MCF 10A (cell line): Measurements from ENCODE around the gene SUPT6H. TPM values are rescaled to one million over a fixed set of nuclear protein-coding genes. Genes with fewer than 3 reads are reported as not detected.

Experiments used
- BruUV-seq: library from RNA; stranded (reverse); fragments of 400-500 nt; replicated peaks from 2 replicates; lab custom pipeline; 2021; lab: Mats Ljungman, UMichigan
- CTCF ChIA-PET: fragments of 300-600 bp; sonication (Branson Sonifier 250); formaldehyde crosslinking; extraction: SDS; loops from one replicate; lab custom pipeline; 2021; ENCODE audit warnings: antibody characterized with exemption, inconsistent platforms; lab: Yijun Ruan, JAX
- POLR2A ChIA-PET: fragments of 300-600, 350-650 bp; sonication (Branson Sonifier 250); formaldehyde crosslinking; extraction: SDS; loops from one replicate; lab custom pipeline; 2020; ENCODE audit warnings: antibody characterized with exemption, inconsistent platforms; lab: Yijun Ruan, JAX
- DNase-seq: peaks from one replicate; pipeline ENCODE4 v3.0.0-alpha.2; 2018; ENCODE audit not compliant: unreplicated experiment
- H3K27ac Mint-ChIP-seq: one replicate; pipeline ENCODE4 v1.8.0; 2022; ENCODE audit warnings: mild to moderate bottlenecking, low read depth, mixed read lengths; ENCODE audit not compliant: unreplicated experiment
- H3K27me3 Mint-ChIP-seq: one replicate; pipeline ENCODE4 v1.8.0; 2022; ENCODE audit warnings: mixed read lengths; ENCODE audit not compliant: insufficient read depth, unreplicated experiment
- H3K36me3 Mint-ChIP-seq: one replicate; pipeline ENCODE4 v1.8.0; 2022; ENCODE audit warnings: mild to moderate bottlenecking, moderate library complexity, mixed read lengths; ENCODE audit not compliant: insufficient read depth, unreplicated experiment
- H3K4me1 Mint-ChIP-seq: one replicate; pipeline ENCODE4 v1.8.0; 2022; ENCODE audit warnings: mixed read lengths; ENCODE audit not compliant: insufficient read depth, unreplicated experiment
- H3K4me3 Mint-ChIP-seq: one replicate; pipeline ENCODE4 v1.8.0; 2022; ENCODE audit warnings: mild to moderate bottlenecking, moderate library complexity, mixed read lengths; ENCODE audit not compliant: unreplicated experiment
- H3K9me3 Mint-ChIP-seq: one replicate; pipeline ENCODE4 v1.8.0; 2022; ENCODE audit warnings: mixed read lengths; ENCODE audit not compliant: unreplicated experiment
- intact Hi-C: fragments of 100-400 bp; cut with micrococcal nuclease; formaldehyde crosslinking; loops from 2 replicates; pipeline ENCODE4 v1.14.1; 2022
- total RNA-seq: library from RNA; stranded (reverse); gene quantifications from 2 replicates; pipeline ENCODE4 v1.2.3, GENCODE V29; 2022
- TF ChIP-seq, protein P1 (sequence below): fragments of 200-600 bp; IDR thresholded peaks from one replicate; pipeline ENCODE4 v1.8.0; 2022; ENCODE audit warnings: antibody characterized with exemption, mild to moderate bottlenecking; ENCODE audit not compliant: unreplicated experiment

The SUPT6H gene
- total RNA-seq, 1 experiment from 2014 or later: 81.7 TPM

DNA sequence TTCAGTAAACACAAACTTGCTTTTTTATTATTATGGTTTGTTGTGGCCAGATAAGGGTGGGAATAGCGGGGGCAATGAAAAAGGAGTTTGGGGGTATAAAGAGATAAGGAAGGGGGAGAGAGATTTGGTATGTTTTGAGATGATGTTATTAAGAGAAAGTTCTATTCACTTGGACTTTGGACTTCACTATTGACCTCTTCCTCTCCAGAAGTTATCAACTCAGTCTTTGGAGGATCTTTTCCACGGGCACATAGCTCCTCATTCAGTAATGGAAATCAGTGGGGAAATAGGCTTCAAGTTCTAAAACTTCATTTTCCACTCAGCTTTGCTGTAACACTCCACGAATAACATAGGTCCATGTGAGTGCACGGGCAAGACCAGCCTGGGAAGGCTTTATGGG lies 26.5 kb downstream of the SUPT6H start:
- H3K27ac Mint-ChIP-seq: no peak overlapping the region
- POLR2A ChIA-PET: interaction anchor here (0.8 to 1.4 kb wide), 4 partner anchors 26 to 56 kb away, joined by 3 to 4 read pairs (median 4); partner anchors contain the start of genes SDF2 and SUPT6H
- no peaks in the 10 kb centered on the region for H3K27me3 Mint-ChIP-seq
- DNase-seq: no peak
- CTCF ChIA-PET: interaction anchor here (0.6 kb wide), 1 partner anchor 191 kb away, joined by 3 read pairs; no protein-coding TSS in a partner anchor
- H3K4me1 Mint-ChIP-seq: no peaks in the 10 kb centered on the region
- BruUV-seq: no TSS peak
- H3K4me3 Mint-ChIP-seq: no peak overlapping the region
- intact Hi-C loops: no loop called here
- TF ChIP-seq, protein P1, sequence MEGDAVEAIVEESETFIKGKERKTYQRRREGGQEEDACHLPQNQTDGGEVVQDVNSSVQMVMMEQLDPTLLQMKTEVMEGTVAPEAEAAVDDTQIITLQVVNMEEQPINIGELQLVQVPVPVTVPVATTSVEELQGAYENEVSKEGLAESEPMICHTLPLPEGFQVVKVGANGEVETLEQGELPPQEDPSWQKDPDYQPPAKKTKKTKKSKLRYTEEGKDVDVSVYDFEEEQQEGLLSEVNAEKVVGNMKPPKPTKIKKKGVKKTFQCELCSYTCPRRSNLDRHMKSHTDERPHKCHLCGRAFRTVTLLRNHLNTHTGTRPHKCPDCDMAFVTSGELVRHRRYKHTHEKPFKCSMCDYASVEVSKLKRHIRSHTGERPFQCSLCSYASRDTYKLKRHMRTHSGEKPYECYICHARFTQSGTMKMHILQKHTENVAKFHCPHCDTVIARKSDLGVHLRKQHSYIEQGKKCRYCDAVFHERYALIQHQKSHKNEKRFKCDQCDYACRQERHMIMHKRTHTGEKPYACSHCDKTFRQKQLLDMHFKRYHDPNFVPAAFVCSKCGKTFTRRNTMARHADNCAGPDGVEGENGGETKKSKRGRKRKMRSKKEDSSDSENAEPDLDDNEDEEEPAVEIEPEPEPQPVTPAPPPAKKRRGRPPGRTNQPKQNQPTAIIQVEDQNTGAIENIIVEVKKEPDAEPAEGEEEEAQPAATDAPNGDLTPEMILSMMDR: no peak
- H3K36me3 Mint-ChIP-seq: peaks cover 100% of the 10 kb centered on the region
- no peaks in the 10 kb centered on the region for H3K9me3 Mint-ChIP-seq

DNA sequence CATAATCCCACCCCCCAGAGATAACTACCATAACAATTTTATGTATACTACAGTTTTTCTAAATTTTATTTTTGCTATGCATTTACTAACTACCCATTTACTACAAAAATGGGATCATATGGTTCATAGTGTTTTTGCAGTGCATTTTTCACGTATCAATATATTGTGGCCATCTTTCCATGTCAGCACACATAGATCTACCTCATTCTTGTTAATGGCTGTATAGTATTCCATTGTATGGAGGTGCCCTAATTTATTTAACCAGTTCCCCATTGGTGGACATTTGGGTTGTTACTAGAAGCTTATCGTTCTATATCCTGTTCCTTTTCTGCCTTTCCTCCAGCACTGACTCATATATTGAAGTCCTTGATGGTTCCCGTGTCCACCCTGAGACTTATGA lies 27.0 kb downstream of the SUPT6H start:
- TF ChIP-seq, protein P1: no peak
- BruUV-seq: no TSS peak
- H3K27me3 Mint-ChIP-seq: no peaks in the 10 kb centered on the region
- H3K4me1 Mint-ChIP-seq: no peaks in the 10 kb centered on the region
- POLR2A ChIA-PET: interaction anchor here (1.1 to 1.4 kb wide), 2 partner anchors 27 to 28 kb away, joined by 3 to 4 read pairs; partner anchors contain the start of genes SDF2 and SUPT6H
- H3K9me3 Mint-ChIP-seq: no peaks in the 10 kb centered on the region
- no peak for DNase-seq
- intact Hi-C loops: no loop called here
- H3K27ac Mint-ChIP-seq: no peak overlapping the region
- no peak overlapping the region for H3K4me3 Mint-ChIP-seq
- CTCF ChIA-PET: interaction anchor here (0.6 kb wide), 1 partner anchor 190 kb away, joined by 3 read pairs; no protein-coding TSS in a partner anchor
- H3K36me3 Mint-ChIP-seq: peaks cover 100% of the 10 kb centered on the region

DNA sequence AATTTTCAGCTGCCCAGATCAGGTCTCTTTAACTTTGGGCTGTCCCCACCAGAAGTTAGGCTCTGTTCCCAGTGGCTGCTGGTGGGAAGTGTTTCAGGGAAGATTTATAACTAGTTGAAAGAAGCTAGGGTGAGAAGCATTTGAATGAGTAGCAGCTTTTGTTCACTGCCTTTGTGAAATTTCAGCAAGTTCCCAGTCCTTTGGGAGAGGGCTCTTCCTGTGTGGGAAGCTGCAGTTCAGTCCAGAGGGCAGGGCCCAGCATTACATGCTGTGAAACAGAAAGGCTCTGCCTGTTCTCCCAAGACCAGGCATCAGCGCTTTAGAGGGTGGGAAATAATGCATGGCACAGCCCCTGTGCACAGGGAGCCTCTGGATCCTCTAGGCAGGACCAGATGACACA lies 31.9 kb downstream of the SUPT6H start:
- intact Hi-C loops: no loop called here
- TF ChIP-seq, protein P1: no peak
- no peak for DNase-seq
- no peaks in the 10 kb centered on the region for H3K4me1 Mint-ChIP-seq
- H3K36me3 Mint-ChIP-seq: peaks cover 96% of the 10 kb centered on the region
- BruUV-seq: no TSS peak
- H3K4me3 Mint-ChIP-seq: no peak overlapping the region
- no peaks in the 10 kb centered on the region for H3K27me3 Mint-ChIP-seq
- H3K9me3 Mint-ChIP-seq: no peaks in the 10 kb centered on the region
- CTCF ChIA-PET: no interaction called here
- POLR2A ChIA-PET: interaction anchor here (0.6 to 1.7 kb wide), 3 partner anchors 9 to 307 kb away, joined by 3 to 6 read pairs (median 3); no protein-coding TSS in a partner anchor
- no peak overlapping the region for H3K27ac Mint-ChIP-seq

DNA sequence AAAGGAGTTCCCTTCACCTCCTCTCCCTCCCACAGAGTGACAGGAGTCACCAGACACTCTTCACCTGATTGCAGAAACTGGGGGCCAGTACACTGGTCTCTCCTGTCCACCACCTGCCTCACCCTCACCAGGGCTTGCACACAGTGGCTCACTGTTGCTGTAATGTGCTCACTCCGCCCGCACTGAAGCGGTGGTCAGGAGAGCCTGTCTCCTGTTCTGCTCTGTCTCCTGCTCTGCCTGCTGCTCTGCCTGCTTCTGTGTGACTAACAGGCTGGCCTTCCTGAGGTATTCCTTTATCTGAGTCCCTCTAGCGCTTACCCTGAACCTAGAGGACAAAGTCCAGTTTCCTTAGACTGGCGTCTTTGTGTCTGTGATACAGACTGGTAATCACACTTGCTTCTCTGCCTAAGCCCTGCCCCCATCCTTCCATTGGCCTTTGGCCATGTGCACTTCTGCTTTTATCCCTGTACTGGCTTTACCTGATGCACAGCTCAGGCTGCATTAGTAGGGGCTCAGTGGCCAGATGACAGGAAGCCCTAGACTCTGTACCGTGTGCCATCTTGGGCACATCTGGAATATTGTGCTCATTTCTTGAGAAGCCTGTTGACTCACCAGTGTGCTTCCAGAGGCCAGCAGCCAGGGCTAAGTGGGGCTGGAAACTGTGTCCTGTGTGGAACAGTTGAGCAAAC lies 36.4 kb downstream of the SUPT6H start:
- intact Hi-C loops: no loop called here
- peaks cover 90% of the 10 kb centered on the region for H3K36me3 Mint-ChIP-seq
- no peaks in the 10 kb centered on the region for H3K27me3 Mint-ChIP-seq
- H3K9me3 Mint-ChIP-seq: no peaks in the 10 kb centered on the region
- no peak for DNase-seq
- TF ChIP-seq, protein P1: no peak
- H3K4me1 Mint-ChIP-seq: no peaks in the 10 kb centered on the region
- no peak overlapping the region for H3K27ac Mint-ChIP-seq
- POLR2A ChIA-PET: interaction anchor here (1.3 kb wide), 1 partner anchor 27 kb away, joined by 3 read pairs; no protein-coding TSS in a partner anchor
- H3K4me3 Mint-ChIP-seq: no peak overlapping the region
- CTCF ChIA-PET: no interaction called here
- BruUV-seq: no TSS peak
